A549 (cell line): ENCODE results near the gene HMGN1. TPM values are rescaled to one million over a fixed set of nuclear protein-coding genes. Genes with fewer than 3 reads are reported as not detected.

Source experiments
- ATAC-seq, 2 experiments: fragments of 200-7000 bp in 1 of 2; fragments of >200 bp in 1 of 2; cut with Nextera tagmentation in 1 of 2; cut with Tn5 transposase in 1 of 2; 3 replicates each; pipeline versions ENCODE4 v1.8.0 to v1.9.1; 2018 to 2020; ENCODE audit warnings: mild to moderate bottlenecking in 1 of 2, moderate library complexity in 1 of 2
- CTCF ChIA-PET: fragments of 300-600 bp; sonication (Branson Sonifier 250); formaldehyde crosslinking; extraction: SDS; loops from one replicate; lab custom pipeline; 2021; ENCODE audit warnings: antibody characterized with exemption, inconsistent platforms; lab: Yijun Ruan, JAX
- POLR2A ChIA-PET: fragments of 350-600 bp; formaldehyde crosslinking; extraction: SDS; loops from one replicate; lab custom pipeline; 2021; ENCODE audit warnings: antibody characterized with exemption, inconsistent platforms; lab: Yijun Ruan, JAX
- DNase-seq, 2 experiments: peaks; one replicate each; pipeline versions ENCODE4 v3.0.0 to v3.0.0-alpha.2; 2011 to 2016; ENCODE audit warnings: low read depth in 1 of 2, low spot score in 1 of 2
- FAIRE-seq: peaks from 2 replicates; lab custom pipeline; 2011; peaks lifted over from hg19 to GRCh38; lab: Jason Lieb, UNC
- H3K27ac ChIP-seq, 2 experiments: fragments of >200 bp; sonication (Bioruptor Twin); formaldehyde crosslinking; 3 replicates each; pipeline ENCODE4 v1.5.1; 2016 to 2017
- H3K4me1 ChIP-seq: fragments of >200 bp; sonication (Bioruptor Twin); formaldehyde crosslinking; 3 replicates; pipeline ENCODE4 v1.6.1; 2016
- H3K4me2 ChIP-seq: fragments of >200 bp; sonication (Bioruptor Twin); formaldehyde crosslinking; 3 replicates; pipeline ENCODE4 v1.6.1; 2016
- H3K4me3 ChIP-seq: fragments of >200 bp; sonication (Bioruptor Twin); formaldehyde crosslinking; 3 replicates; pipeline ENCODE4 v1.5.1; 2016
- H3K9me3 ChIP-seq: fragments of >200 bp; sonication (Bioruptor Twin); formaldehyde crosslinking; 3 replicates; pipeline ENCODE4 v1.6.1; 2016
- BHLHE40 ChIP-seq: IDR thresholded peaks from 2 replicates; pipeline ENCODE4 v1.6.1; 2012; ENCODE audit warnings: low read depth, low read length, inconsistent platforms
- CHD2 ChIP-seq: fragments of 150-350 bp; IDR thresholded peaks from 2 replicates; pipeline ENCODE4 v1.6.1; 2014; ENCODE audit warnings: low read length; ENCODE audit not compliant: partially characterized antibody
- FOSL2 ChIP-seq, 2 experiments: fragments of 450-650 bp in 1 of 2; fragments of >200 bp in 1 of 2; sonication (Bioruptor Twin) in 1 of 2; formaldehyde crosslinking; IDR thresholded peaks; 2 replicates each; pipeline versions ENCODE4 v1.5.0 to v1.6.1; 2016 to 2020; ENCODE audit warnings: mild to moderate bottlenecking in 1 of 2, moderate library complexity in 1 of 2
- GATA3 ChIP-seq: IDR thresholded peaks from 2 replicates; pipeline ENCODE4 v1.6.1; 2012; ENCODE audit warnings: borderline replicate concordance
- HDAC2 ChIP-seq: fragments of 200-600 bp; sonication (generic); IDR thresholded peaks from 2 replicates; pipeline ENCODE4 v1.6.1; 2016
- HEYL ChIP-seq: fragments of 250-450 bp; sonication (Bioruptor Pico); IDR thresholded peaks from 2 replicates; pipeline ENCODE4 v1.8.0; 2021; ENCODE audit warnings: mild to moderate bottlenecking, moderate library complexity
- HOXA7 ChIP-seq: fragments of 250-450 bp; sonication (Bioruptor Pico); IDR thresholded peaks from 2 replicates; pipeline ENCODE4 v1.5.0; 2020; ENCODE audit warnings: mild to moderate bottlenecking, moderate library complexity
- HOXB5 ChIP-seq: fragments of 250-450 bp; sonication (Bioruptor Pico); IDR thresholded peaks from 2 replicates; pipeline ENCODE4 v1.5.0; 2020; ENCODE audit warnings: mild to moderate bottlenecking, moderate library complexity
- JUN ChIP-seq, 2 experiments: fragments of >200 bp; sonication (Bioruptor Twin); formaldehyde crosslinking; IDR thresholded peaks; 2 replicates in 1 of 2; 3 replicates in 1 of 2; pipeline ENCODE4 v1.6.1; 2016 to 2017
- KDM1A ChIP-seq: fragments of 200-600 bp; sonication (generic); IDR thresholded peaks from 2 replicates; pipeline ENCODE4 v1.6.1; 2016; ENCODE audit warnings: low read depth, mild to moderate bottlenecking
- MYC ChIP-seq: IDR thresholded peaks from 2 replicates; pipeline ENCODE4 v1.6.1; 2012; ENCODE audit warnings: mild to moderate bottlenecking, inconsistent platforms, low read length, improper control_type of control experiment, borderline replicate concordance
- NFE2L2 ChIP-seq: fragments of 150-350 bp; conservative IDR thresholded peaks from 2 replicates; pipeline ENCODE4 v1.6.1; 2014; ENCODE audit warnings: low read length
- NPAS2 ChIP-seq: fragments of 250-450 bp; sonication (Bioruptor Pico); IDR thresholded peaks from 2 replicates; pipeline ENCODE4 v1.8.0; 2022; ENCODE audit warnings: mild to moderate bottlenecking, moderate library complexity, borderline replicate concordance
- POLR2A ChIP-seq: IDR thresholded peaks from 2 replicates; pipeline ENCODE4 v1.6.1; 2012; ENCODE audit warnings: mild to moderate bottlenecking, low read length
- RAD21 ChIP-seq, 2 experiments: fragments of >200 bp in 1 of 2; sonication (Bioruptor Twin) in 1 of 2; formaldehyde crosslinking in 1 of 2; IDR thresholded peaks in 1 of 2; conservative IDR thresholded peaks in 1 of 2; 2 replicates in 1 of 2; 3 replicates in 1 of 2; pipeline ENCODE4 v1.6.1; 2012 to 2018; ENCODE audit warnings: inconsistent platforms in 1 of 2
- RCOR1 ChIP-seq: fragments of 150-350 bp; IDR thresholded peaks from 2 replicates; pipeline ENCODE4 v1.6.1; 2014; ENCODE audit warnings: antibody characterized with exemption, low read length, low read depth
- RFX5 ChIP-seq: fragments of 450-650 bp; IDR thresholded peaks from 2 replicates; pipeline ENCODE4 v1.7.1; 2014; ENCODE audit warnings: antibody characterized with exemption, mild to moderate bottlenecking, moderate library complexity
- RNF2 ChIP-seq: fragments of 200-600 bp; sonication (generic); IDR thresholded peaks from 2 replicates; pipeline ENCODE4 v1.6.1; 2016; ENCODE audit warnings: low read depth, mild to moderate bottlenecking, antibody characterized with exemption, moderate library complexity, borderline replicate concordance
- SMC3 ChIP-seq: fragments of >200 bp; sonication (Bioruptor Twin); formaldehyde crosslinking; IDR thresholded peaks from 3 replicates; pipeline ENCODE4 v1.6.1; 2018; ENCODE audit warnings: inconsistent platforms
- TP53 ChIP-seq: fragments of 250-450 bp; sonication (Bioruptor Pico); IDR thresholded peaks from 2 replicates; pipeline ENCODE4 v1.5.0; 2021; ENCODE audit warnings: mild to moderate bottlenecking, moderate library complexity
- ZFP36 ChIP-seq: fragments of 450-650 bp; IDR thresholded peaks from 2 replicates; pipeline ENCODE4 v1.6.1; 2014; ENCODE audit warnings: borderline replicate concordance; ENCODE audit not compliant: partially characterized antibody
- ZNF302 ChIP-seq: fragments of 250-450 bp; sonication (Bioruptor Pico); IDR thresholded peaks from 2 replicates; pipeline ENCODE4 v1.9.0; 2021; ENCODE audit warnings: inconsistent platforms, mild to moderate bottlenecking, moderate library complexity
- WGBS: methylation state at CpG from one replicate; pipeline ENCODE4 v1.1.6; 2017; ENCODE audit errors: missing lambda C conversion rate; 5-methylcytosine and 5-hydroxymethylcytosine counted together
- polyA plus RNA-seq, 4 experiments: library from polyadenylated mRNA; depleted of rRNA in 3 of 4; stranded (reverse); fragments of >200 nt; fragmentation: RNase III in 1 of 4; extraction: RNeasy Plus Mini Kit Qiagen cat#74134 plus additional on column Dnase treatment in 1 of 4; gene quantifications; 2 replicates in 3 of 4; 3 replicates in 1 of 4; pipeline ENCODE4 v1.2.3, GENCODE V29; 2011 to 2017
- TF ChIP-seq, protein P1 (sequence below): IDR thresholded peaks from 2 replicates; pipeline ENCODE4 v1.6.1; 2012; ENCODE audit warnings: low read depth, borderline replicate concordance
- TF ChIP-seq, protein P2 (sequence below): fragments of 150-350 bp; IDR thresholded peaks from 2 replicates; pipeline ENCODE4 v1.6.1; 2014; ENCODE audit warnings: low read depth, mild to moderate bottlenecking, low read length
- TF ChIP-seq, protein P3 (sequence below): fragments of 250-450 bp; sonication (Bioruptor Pico); IDR thresholded peaks from 2 replicates; pipeline ENCODE4 v1.5.0; 2020; ENCODE audit warnings: low read depth, mild to moderate bottlenecking, moderate library complexity
- TF ChIP-seq, protein P4 (sequence below): IDR thresholded peaks from 2 replicates; pipeline ENCODE4 v1.6.1; 2012
- TF ChIP-seq, protein P5 (sequence below): fragments of >200 bp; sonication (Bioruptor Twin); formaldehyde crosslinking; IDR thresholded peaks from 3 replicates; pipeline ENCODE4 v1.6.1; 2016
- TF ChIP-seq, protein P6 (sequence below): fragments of >200 bp; sonication (Bioruptor Twin); formaldehyde crosslinking; IDR thresholded peaks from 3 replicates; pipeline ENCODE4 v1.5.1; 2016
- TF ChIP-seq, protein P7 (sequence below): fragments of 250-450 bp; sonication (Bioruptor Pico); IDR thresholded peaks from 2 replicates; pipeline ENCODE4 v1.5.0; 2021; ENCODE audit warnings: mild to moderate bottlenecking, moderate library complexity, borderline replicate concordance
- TF ChIP-seq, protein P8 (sequence below): IDR thresholded peaks from 2 replicates; pipeline ENCODE4 v1.6.1; 2012

The HMGN1 gene
- polyA plus RNA-seq, 2 of the 4 experiments (the other 2 are of a cell fraction), result 222 to 269 TPM

DNA sequence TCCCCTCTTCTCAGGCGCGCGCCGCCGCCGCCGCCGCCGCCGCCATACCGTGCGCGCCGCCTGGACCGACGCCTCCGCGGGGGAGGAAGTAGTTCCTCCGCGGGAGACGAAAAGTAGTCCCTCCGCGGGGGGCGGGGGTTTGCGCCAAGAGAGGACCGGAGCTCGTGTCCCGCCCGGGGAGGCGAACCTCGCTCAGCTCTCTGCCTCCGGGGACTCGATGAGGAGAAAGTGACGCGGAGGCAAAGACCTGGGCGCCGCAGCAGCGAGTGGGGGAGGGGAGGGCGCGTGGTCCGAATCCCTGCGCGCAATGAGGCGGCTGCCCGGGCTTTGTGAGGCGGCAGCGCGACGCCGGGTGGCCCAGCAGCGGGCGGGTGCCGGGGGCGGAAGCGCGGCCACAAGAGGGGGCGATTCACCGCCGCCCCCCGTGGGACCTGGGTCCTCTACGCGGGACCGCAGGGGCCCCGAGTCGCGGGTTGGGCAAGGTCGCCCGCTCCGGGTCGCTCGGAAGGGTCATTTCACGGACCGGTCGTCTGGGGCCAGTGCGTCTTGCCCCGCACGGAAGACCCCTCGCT lies 35.2 kb downstream of the HMGN1 start, which contains the start of gene BRWD1:
Gene BRWD1, minus strand, starts transcription at position 62 of the 572 bp plus-strand sequence. CDS start 141 bp downstream, outside the sequence.
- FAIRE-seq, result no peak
- WGBS, result no CpG with 5 or more reads among the region's 78 CpGs
- TF ChIP-seq, protein P1, sequence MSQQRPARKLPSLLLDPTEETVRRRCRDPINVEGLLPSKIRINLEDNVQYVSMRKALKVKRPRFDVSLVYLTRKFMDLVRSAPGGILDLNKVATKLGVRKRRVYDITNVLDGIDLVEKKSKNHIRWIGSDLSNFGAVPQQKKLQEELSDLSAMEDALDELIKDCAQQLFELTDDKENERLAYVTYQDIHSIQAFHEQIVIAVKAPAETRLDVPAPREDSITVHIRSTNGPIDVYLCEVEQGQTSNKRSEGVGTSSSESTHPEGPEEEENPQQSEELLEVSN, result peak; percentile 83
- peak; percentile 27; the same call in 1 of the 2 replicates for TF ChIP-seq TP53 (CRISPR knock-in tag)
- no peak for TF ChIP-seq BHLHE40
- TF ChIP-seq KDM1A, result no peak
- peak; percentile 88 for TF ChIP-seq CHD2
- TF ChIP-seq ZNF302 (CRISPR knock-in tag), result no peak
- TF ChIP-seq HEYL (CRISPR knock-in tag), result no peak
- TF ChIP-seq POLR2A, result peak; percentile 60
- TF ChIP-seq ZFP36, result no peak
- TF ChIP-seq, protein P2, sequence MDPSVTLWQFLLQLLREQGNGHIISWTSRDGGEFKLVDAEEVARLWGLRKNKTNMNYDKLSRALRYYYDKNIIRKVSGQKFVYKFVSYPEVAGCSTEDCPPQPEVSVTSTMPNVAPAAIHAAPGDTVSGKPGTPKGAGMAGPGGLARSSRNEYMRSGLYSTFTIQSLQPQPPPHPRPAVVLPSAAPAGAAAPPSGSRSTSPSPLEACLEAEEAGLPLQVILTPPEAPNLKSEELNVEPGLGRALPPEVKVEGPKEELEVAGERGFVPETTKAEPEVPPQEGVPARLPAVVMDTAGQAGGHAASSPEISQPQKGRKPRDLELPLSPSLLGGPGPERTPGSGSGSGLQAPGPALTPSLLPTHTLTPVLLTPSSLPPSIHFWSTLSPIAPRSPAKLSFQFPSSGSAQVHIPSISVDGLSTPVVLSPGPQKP, result no peak
- TF ChIP-seq HOXB5 (CRISPR knock-in tag), result no peak
- TF ChIP-seq NPAS2 (CRISPR knock-in tag), result no peak
- no peak for TF ChIP-seq HDAC2
- TF ChIP-seq MYC, result no peak; the same call in 1 of the 2 replicates
- peak; percentile 19; the same call in 1 of the 2 replicates for TF ChIP-seq GATA3
- no peak for TF ChIP-seq RCOR1
- TF ChIP-seq, protein P3, sequence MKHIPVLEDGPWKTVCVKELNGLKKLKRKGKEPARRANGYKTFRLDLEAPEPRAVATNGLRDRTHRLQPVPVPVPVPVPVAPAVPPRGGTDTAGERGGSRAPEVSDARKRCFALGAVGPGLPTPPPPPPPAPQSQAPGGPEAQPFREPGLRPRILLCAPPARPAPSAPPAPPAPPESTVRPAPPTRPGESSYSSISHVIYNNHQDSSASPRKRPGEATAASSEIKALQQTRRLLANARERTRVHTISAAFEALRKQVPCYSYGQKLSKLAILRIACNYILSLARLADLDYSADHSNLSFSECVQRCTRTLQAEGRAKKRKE, result 0 out of 2 replicates have a peak, but pooled peaks have one; percentile 40
- TF ChIP-seq NFE2L2, result no peak
- TF ChIP-seq, protein P4, sequence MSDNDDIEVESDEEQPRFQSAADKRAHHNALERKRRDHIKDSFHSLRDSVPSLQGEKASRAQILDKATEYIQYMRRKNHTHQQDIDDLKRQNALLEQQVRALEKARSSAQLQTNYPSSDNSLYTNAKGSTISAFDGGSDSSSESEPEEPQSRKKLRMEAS, result peak; percentile 98
- TF ChIP-seq RNF2, result no peak
- TF ChIP-seq JUN (IDR thresholded peaks at IDR 0.05), result peak; percentile 83 to 92
- no peak for TF ChIP-seq HOXA7 (CRISPR knock-in tag)
- TF ChIP-seq, protein P5, sequence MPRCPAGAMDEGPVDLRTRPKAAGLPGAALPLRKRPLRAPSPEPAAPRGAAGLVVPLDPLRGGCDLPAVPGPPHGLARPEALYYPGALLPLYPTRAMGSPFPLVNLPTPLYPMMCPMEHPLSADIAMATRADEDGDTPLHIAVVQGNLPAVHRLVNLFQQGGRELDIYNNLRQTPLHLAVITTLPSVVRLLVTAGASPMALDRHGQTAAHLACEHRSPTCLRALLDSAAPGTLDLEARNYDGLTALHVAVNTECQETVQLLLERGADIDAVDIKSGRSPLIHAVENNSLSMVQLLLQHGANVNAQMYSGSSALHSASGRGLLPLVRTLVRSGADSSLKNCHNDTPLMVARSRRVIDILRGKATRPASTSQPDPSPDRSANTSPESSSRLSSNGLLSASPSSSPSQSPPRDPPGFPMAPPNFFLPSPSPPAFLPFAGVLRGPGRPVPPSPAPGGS, result 0 out of 3 replicates have a peak, but pooled peaks have one; percentile 34
- TF ChIP-seq, protein P6, sequence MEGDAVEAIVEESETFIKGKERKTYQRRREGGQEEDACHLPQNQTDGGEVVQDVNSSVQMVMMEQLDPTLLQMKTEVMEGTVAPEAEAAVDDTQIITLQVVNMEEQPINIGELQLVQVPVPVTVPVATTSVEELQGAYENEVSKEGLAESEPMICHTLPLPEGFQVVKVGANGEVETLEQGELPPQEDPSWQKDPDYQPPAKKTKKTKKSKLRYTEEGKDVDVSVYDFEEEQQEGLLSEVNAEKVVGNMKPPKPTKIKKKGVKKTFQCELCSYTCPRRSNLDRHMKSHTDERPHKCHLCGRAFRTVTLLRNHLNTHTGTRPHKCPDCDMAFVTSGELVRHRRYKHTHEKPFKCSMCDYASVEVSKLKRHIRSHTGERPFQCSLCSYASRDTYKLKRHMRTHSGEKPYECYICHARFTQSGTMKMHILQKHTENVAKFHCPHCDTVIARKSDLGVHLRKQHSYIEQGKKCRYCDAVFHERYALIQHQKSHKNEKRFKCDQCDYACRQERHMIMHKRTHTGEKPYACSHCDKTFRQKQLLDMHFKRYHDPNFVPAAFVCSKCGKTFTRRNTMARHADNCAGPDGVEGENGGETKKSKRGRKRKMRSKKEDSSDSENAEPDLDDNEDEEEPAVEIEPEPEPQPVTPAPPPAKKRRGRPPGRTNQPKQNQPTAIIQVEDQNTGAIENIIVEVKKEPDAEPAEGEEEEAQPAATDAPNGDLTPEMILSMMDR, result 0 out of 3 replicates have a peak, but pooled peaks have one; percentile 14
- TF ChIP-seq RAD21 (conservative IDR thresholded peaks at IDR 0.05 in 1 of 2, IDR thresholded peaks at IDR 0.05 in 1 of 2), result peak in 1 of 2 experiments; percentile 20; a peak in 1 of 5 replicates
- TF ChIP-seq, protein P7, sequence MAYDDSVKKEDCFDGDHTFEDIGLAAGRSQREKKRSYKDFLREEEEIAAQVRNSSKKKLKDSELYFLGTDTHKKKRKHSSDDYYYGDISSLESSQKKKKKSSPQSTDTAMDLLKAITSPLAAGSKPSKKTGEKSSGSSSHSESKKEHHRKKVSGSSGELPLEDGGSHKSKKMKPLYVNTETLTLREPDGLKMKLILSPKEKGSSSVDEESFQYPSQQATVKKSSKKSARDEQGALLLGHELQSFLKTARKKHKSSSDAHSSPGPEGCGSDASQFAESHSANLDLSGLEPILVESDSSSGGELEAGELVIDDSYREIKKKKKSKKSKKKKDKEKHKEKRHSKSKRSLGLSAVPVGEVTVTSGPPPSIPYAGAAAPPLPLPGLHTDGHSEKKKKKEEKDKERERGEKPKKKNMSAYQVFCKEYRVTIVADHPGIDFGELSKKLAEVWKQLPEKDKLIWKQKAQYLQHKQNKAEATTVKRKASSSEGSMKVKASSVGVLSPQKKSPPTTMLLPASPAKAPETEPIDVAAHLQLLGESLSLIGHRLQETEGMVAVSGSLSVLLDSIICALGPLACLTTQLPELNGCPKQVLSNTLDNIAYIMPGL (CRISPR knock-in tag), result peak; percentile 96; the same call in 1 of the 2 replicates
- TF ChIP-seq, protein P8, sequence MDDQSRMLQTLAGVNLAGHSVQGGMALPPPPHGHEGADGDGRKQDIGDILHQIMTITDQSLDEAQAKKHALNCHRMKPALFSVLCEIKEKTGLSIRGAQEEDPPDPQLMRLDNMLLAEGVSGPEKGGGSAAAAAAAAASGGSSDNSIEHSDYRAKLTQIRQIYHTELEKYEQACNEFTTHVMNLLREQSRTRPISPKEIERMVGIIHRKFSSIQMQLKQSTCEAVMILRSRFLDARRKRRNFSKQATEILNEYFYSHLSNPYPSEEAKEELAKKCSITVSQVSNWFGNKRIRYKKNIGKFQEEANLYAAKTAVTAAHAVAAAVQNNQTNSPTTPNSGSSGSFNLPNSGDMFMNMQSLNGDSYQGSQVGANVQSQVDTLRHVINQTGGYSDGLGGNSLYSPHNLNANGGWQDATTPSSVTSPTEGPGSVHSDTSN, result peak; percentile 93
- no peak for TF ChIP-seq RFX5
- TF ChIP-seq FOSL2 (IDR thresholded peaks at IDR 0.05), result no peak
- TF ChIP-seq FOSL2 (CRISPR knock-in tag; IDR thresholded peaks at IDR 0.05), result peak; percentile 59
- peak; percentile 2; the same call in 1 of the 3 replicates for TF ChIP-seq SMC3

More for the DNA sequence above, 35.2 kb downstream of the HMGN1 start, which contains the start of gene BRWD1:
- Histone ChIP-seq H3K4me2 (peak within 1 kb of the TSS; percentile 85), H3K4me3 (peak within 1 kb of the TSS; percentile 86), H3K9me3 (no peaks in the 10 kb centered on the region), H3K27ac (peak within 1 kb of the TSS; percentile 98 to 99), H3K4me1 (peaks cover 17% of the 10 kb centered on the region; the same call in 2 of the 3 replicates)
- peak; percentile 68 to 74 for ATAC-seq
- peak; percentile 40 to 90 for DNase-seq
- ChIA-PET POLR2A (interaction anchor here (0.6 to 1.4 kb wide), 8 partner anchors 11 to 74 kb away, joined by 3 to 4 read pairs (median 4); partner anchors contain the start of gene HMGN1), CTCF (interaction anchor here (0.6 to 2.2 kb wide), 5 partner anchors 18 to 74 kb away, joined by 3 to 6 read pairs (median 3); no protein-coding TSS in a partner anchor)
